ENCODE results near the gene CLDN17. TPM values are rescaled to one million over a fixed set of nuclear protein-coding genes. Genes with fewer than 3 reads are reported as not detected.

CLDN17 gene
- total and polyA plus RNA-seq, 2 donors = 0.09 to 0.41 TPM

DNA sequence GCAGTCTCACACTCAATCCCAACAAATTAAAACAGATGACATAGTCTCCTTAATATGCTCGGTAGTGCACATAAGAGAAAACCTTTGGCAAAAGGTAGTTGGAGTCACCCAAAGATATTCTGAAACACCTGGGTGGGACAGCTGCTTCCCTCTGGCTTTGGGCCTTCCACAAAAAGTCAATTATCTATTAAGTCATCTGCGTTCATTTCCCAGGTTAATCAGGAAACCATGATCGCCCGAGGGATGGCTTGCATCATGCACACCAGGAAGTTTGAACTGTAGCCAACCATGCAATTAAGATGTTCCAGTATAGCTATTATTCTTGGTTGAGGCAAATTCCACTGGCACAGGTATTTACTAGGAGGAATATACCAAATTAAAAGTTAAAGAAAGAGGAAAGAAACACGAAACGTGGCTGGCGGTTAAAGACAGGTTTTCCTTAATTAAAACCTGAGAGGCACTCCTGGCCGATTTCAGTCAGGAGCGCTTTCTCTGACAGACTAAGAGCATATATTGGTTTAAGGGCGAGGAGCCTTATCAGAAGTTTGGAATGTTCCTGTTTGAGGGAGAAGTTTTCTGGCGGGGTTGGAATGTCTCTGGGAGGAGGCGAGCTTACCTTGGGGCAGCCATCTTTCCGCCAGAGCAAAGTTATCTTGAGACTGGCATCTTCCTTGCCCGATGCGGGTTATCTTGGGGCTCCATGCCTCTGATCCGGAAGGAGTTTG is 19.9 kb downstream of the CLDN17 start:
- WGBS = 94% methylated on average over 16 of the region's 16 CpGs
- Histone ChIP-seq H3K4me3 (ENCODE audit: low read length in 2 of 2) (no peak overlapping the region), H3K9me3 (ENCODE audit: control insufficient read depth in 2 of 2, insufficient read depth in 1 of 2, low read length in 1 of 2) (no peaks in the 10 kb centered on the region), H3K4me1 (ENCODE audit: control insufficient read depth in 2 of 2, insufficient read depth in 2 of 2, low read length in 2 of 2) (no peaks in the 10 kb centered on the region), H3K36me3 (ENCODE audit: control insufficient read depth in 2 of 2, insufficient read depth in 2 of 2, low read length in 1 of 2) (no peaks in the 10 kb centered on the region), H3K27ac (ENCODE audit: low read depth in 1 of 2, low read length in 1 of 2) (no peak overlapping the region), H3K27me3 (ENCODE audit: control insufficient read depth in 2 of 2, insufficient read depth in 1 of 2, low read length in 1 of 2) (no peaks in the 10 kb centered on the region)
- DNase-seq (ENCODE audit: low read depth in 6 of 9, low spot score in 9 of 9) = no peak

DNA sequence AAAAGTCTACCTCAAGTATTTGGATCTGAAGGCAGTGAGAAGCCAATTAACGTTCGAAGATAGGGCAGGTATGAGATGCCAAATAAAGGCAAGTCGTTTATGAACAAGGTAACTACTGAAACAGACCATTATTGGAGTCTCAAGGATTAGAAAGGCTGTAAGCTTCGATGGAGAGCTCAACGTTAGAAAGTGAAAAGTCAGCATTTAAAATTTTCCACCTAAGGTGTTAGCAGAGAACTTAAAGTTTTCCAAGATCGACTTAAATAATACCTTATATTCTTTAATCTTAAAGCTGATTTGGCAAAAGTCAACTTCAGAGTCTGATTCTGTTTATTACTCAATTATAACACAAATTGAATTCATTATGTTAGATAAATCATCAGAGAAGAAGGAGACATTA is 28.1 kb downstream of the CLDN17 start:
- Histone ChIP-seq H3K4me3 (ENCODE audit: low read length in 2 of 2) (no peak overlapping the region), H3K9me3 (ENCODE audit: control insufficient read depth in 2 of 2, insufficient read depth in 1 of 2, low read length in 1 of 2) (no peaks in the 10 kb centered on the region), H3K27me3 (ENCODE audit: control insufficient read depth in 2 of 2, insufficient read depth in 1 of 2, low read length in 1 of 2) (no peaks in the 10 kb centered on the region), H3K27ac (ENCODE audit: low read depth in 1 of 2, low read length in 1 of 2) (no peak overlapping the region), H3K4me1 (ENCODE audit: control insufficient read depth in 2 of 2, insufficient read depth in 2 of 2, low read length in 2 of 2) (no peaks in the 10 kb centered on the region), H3K36me3 (ENCODE audit: control insufficient read depth in 2 of 2, insufficient read depth in 2 of 2, low read length in 1 of 2) (no peaks in the 10 kb centered on the region)
- no peak for DNase-seq (ENCODE audit: low read depth in 6 of 9, low spot score in 9 of 9)
- WGBS = 86% methylated on average over 6 of the region's 6 CpGs

DNA sequence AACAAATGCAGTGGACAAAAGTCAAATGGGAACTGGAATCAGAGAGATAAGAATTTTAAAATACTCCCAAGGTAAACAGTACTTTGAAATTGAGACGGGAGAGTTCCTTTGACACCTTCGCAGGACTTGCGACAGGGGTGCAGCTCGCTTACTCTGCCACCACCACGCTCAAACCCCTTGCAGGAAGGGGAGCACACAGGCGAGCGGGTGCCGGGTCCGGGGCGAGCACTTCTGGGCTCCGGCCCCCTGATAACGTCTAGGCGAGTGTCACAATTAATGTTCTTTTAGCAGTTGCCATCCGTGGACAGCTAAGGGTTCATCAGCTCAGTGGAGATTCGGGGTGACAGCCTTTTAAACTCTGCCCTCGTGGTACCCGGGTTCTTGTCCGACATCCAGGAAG is 37.4 kb downstream of the CLDN17 start:
- Histone ChIP-seq H3K4me3 (ENCODE audit: low read length in 2 of 2) (no peak overlapping the region), H3K9me3 (ENCODE audit: control insufficient read depth in 2 of 2, insufficient read depth in 1 of 2, low read length in 1 of 2) (peaks cover 0 to 7% of the 10 kb centered on the region in 2 donors), H3K36me3 (ENCODE audit: control insufficient read depth in 2 of 2, insufficient read depth in 2 of 2, low read length in 1 of 2) (no peaks in the 10 kb centered on the region), H3K27me3 (ENCODE audit: control insufficient read depth in 2 of 2, insufficient read depth in 1 of 2, low read length in 1 of 2) (no peaks in the 10 kb centered on the region), H3K27ac (ENCODE audit: low read depth in 1 of 2, low read length in 1 of 2) (no peak overlapping the region), H3K4me1 (ENCODE audit: control insufficient read depth in 2 of 2, insufficient read depth in 2 of 2, low read length in 2 of 2) (no peaks in the 10 kb centered on the region)
- DNase-seq (ENCODE audit: low read depth in 6 of 9, low spot score in 9 of 9) = no peak
- 96% methylated on average over 18 of the region's 18 CpGs for WGBS

DNA sequence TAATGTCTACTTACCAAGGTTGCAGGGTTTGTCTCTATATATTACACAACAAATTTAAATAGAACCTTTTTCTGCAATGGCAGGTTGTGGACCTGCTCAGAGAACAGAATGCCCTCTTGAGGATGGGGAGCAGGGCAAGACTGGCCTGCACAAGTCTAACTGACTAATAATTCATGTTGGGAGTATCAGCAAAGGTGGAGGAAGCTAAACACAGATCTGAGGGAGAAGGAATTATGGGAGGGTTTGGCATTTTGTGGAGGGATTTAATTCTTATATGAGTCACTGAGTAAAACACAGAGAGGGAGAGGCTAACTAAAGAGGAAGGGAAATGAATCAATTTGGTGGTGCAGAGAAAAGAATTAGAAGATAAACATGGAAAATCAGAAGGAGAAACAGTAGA is 40.0 kb downstream of the CLDN17 start:
- Histone ChIP-seq H3K36me3 (ENCODE audit: control insufficient read depth in 2 of 2, insufficient read depth in 2 of 2, low read length in 1 of 2) (no peaks in the 10 kb centered on the region), H3K27me3 (ENCODE audit: control insufficient read depth in 2 of 2, insufficient read depth in 1 of 2, low read length in 1 of 2) (no peaks in the 10 kb centered on the region), H3K4me1 (ENCODE audit: control insufficient read depth in 2 of 2, insufficient read depth in 2 of 2, low read length in 2 of 2) (no peaks in the 10 kb centered on the region), H3K27ac (ENCODE audit: low read depth in 1 of 2, low read length in 1 of 2) (no peak overlapping the region), H3K9me3 (ENCODE audit: control insufficient read depth in 2 of 2, insufficient read depth in 1 of 2, low read length in 1 of 2) (peaks cover 0 to 7% of the 10 kb centered on the region in 2 donors), H3K4me3 (ENCODE audit: low read length in 2 of 2) (no peak overlapping the region)
- no peak for DNase-seq (ENCODE audit: low read depth in 6 of 9, low spot score in 9 of 9)

DNA sequence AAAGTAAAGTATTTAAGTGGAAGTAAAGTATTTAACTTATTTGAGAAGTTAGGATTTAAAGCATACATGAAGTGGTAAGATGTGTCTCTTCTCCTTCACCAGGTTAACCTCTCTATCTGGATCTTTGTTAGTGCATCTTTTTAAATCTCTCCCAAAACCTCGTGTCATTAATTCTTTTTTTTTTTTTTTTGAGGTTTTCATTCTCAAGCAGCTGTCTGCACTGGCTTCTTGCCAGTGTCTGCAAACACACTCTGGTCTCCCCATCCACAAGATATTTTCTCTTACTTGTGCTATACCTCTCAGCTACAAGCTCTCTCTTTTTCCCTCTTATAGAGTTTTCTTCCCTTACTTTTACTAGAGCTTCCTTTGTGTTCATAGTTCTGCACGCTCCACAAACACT is 49.0 kb downstream of the CLDN17 start:
- H3K27ac ChIP-seq (ENCODE audit: low read depth in 1 of 2, low read length in 1 of 2) = no peak overlapping the region
- H3K27me3 ChIP-seq (ENCODE audit: control insufficient read depth in 2 of 2, insufficient read depth in 1 of 2, low read length in 1 of 2) = no peaks in the 10 kb centered on the region
- H3K4me1 ChIP-seq (ENCODE audit: control insufficient read depth in 2 of 2, insufficient read depth in 2 of 2, low read length in 2 of 2) = no peaks in the 10 kb centered on the region
- no peak for DNase-seq (ENCODE audit: low read depth in 6 of 9, low spot score in 9 of 9)
- H3K36me3 ChIP-seq (ENCODE audit: control insufficient read depth in 2 of 2, insufficient read depth in 2 of 2, low read length in 1 of 2) = no peaks in the 10 kb centered on the region
- no peaks in the 10 kb centered on the region for H3K9me3 ChIP-seq (ENCODE audit: control insufficient read depth in 2 of 2, insufficient read depth in 1 of 2, low read length in 1 of 2)
- no peak overlapping the region for H3K4me3 ChIP-seq (ENCODE audit: low read length in 2 of 2)
- 65% methylated on average over 2 of the region's 2 CpGs for WGBS

DNA sequence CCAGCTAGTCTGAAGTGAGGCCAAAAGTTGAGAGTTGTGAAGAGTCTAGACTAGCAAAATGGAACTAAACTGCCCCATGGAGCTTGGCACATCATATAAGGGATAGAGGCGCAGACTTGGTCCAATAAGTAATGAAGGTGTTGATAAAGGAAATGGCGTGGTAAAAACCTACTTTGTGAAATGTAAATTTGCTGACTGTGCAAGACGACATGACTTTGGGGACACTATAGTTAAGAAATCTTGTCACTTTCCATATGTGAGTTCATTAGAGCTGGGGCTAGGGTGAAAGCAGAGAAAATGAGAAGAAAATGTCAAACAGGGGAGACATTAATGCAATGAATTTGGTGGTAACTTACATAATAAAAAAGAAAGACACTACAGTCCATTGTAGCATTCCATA is 50.1 kb downstream of the CLDN17 start:
- DNase-seq (ENCODE audit: low read depth in 6 of 9, low spot score in 9 of 9) = no peak
- Histone ChIP-seq H3K9me3 (ENCODE audit: control insufficient read depth in 2 of 2, insufficient read depth in 1 of 2, low read length in 1 of 2) (no peaks in the 10 kb centered on the region), H3K36me3 (ENCODE audit: control insufficient read depth in 2 of 2, insufficient read depth in 2 of 2, low read length in 1 of 2) (no peaks in the 10 kb centered on the region), H3K4me3 (ENCODE audit: low read length in 2 of 2) (no peak overlapping the region), H3K27ac (ENCODE audit: low read depth in 1 of 2, low read length in 1 of 2) (no peak overlapping the region), H3K4me1 (ENCODE audit: control insufficient read depth in 2 of 2, insufficient read depth in 2 of 2, low read length in 2 of 2) (no peaks in the 10 kb centered on the region), H3K27me3 (ENCODE audit: control insufficient read depth in 2 of 2, insufficient read depth in 1 of 2, low read length in 1 of 2) (no peaks in the 10 kb centered on the region)
- 95% methylated on average over 3 of the region's 3 CpGs for WGBS

Other genes with a start within 250 kb of the CLDN17 start
- gene GRIK1, start 226.8 kb downstream of the CLDN17 start, total RNA-seq = 0.05 TPM
- 0.11 TPM for gene GRIK1, start 226.8 kb downstream of the CLDN17 start, polyA plus RNA-seq
- gene CLDN8, start 49.3 kb upstream of the CLDN17 start, total RNA-seq = 0.05 TPM
- 0.87 TPM for gene CLDN8, start 49.3 kb upstream of the CLDN17 start, polyA plus RNA-seq
- gene KRTAP24-1, start 116.1 kb upstream of the CLDN17 start, total RNA-seq = not detected
- not detected for gene KRTAP24-1, start 116.1 kb upstream of the CLDN17 start, polyA plus RNA-seq
- not detected for gene KRTAP25-1, start 122.7 kb upstream of the CLDN17 start, total RNA-seq
- not detected for gene KRTAP25-1, start 122.7 kb upstream of the CLDN17 start, polyA plus RNA-seq
- not detected for gene KRTAP26-1, start 153.5 kb upstream of the CLDN17 start, total RNA-seq
- gene KRTAP26-1, start 153.5 kb upstream of the CLDN17 start, polyA plus RNA-seq = 0.09 TPM
- gene KRTAP27-1, start 170.9 kb upstream of the CLDN17 start, total RNA-seq = not detected
- 0.07 TPM for gene KRTAP27-1, start 170.9 kb upstream of the CLDN17 start, polyA plus RNA-seq
- not detected for gene KRTAP23-1, start 181.8 kb upstream of the CLDN17 start, total RNA-seq
- gene KRTAP23-1, start 181.8 kb upstream of the CLDN17 start, polyA plus RNA-seq = not detected
- gene KRTAP13-2, start 205.5 kb upstream of the CLDN17 start, total RNA-seq = not detected
- gene KRTAP13-2, start 205.5 kb upstream of the CLDN17 start, polyA plus RNA-seq = 0.80 TPM
- not detected for gene KRTAP13-1, start 229.2 kb upstream of the CLDN17 start, total RNA-seq
- 0.16 TPM for gene KRTAP13-1, start 229.2 kb upstream of the CLDN17 start, polyA plus RNA-seq